GM21825 (cell line): ENCODE data around the gene FRZB.

Source experiments
- ATAC-seq: cut with Tn5 transposase; IDR thresholded peaks from one replicate; pipeline ENCODE4 v1.9.1; 2021; ENCODE audit warnings: mild to moderate bottlenecking, moderate library complexity; ENCODE audit not compliant: unreplicated experiment

Gene FRZB

GRCh38 chr2:182804128-182804527 is 62.3 kb downstream of the FRZB start:
- ATAC-seq = no peak

GRCh38 chr2:182798736-182799135 is 67.7 kb downstream of the FRZB start:
- ATAC-seq = no peak

DNA sequence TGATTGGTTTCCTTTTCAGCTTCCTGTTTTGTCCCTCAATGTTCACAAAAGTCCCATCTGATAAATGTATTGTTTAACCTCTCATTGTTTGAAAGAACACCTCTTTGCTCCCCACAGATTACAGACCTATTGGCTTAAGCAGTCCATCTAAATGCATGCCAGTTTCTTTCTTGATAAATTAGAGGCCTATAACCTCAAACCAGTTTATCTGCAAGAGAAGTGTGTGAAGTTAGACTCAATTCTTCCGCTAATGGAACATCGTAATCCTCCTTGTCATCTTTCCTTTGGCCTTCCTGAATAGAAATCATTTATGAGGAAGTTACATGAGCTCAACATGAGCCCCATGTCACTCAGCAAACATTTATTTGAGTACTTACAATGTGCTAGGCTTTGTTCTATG is 74.0 kb downstream of the FRZB start:
- ATAC-seq = no peak

- no peak for ATAC-seq
Measured at GRCh38 chr2:182784777-182785176, 81.7 kb downstream of the FRZB start.

DNA sequence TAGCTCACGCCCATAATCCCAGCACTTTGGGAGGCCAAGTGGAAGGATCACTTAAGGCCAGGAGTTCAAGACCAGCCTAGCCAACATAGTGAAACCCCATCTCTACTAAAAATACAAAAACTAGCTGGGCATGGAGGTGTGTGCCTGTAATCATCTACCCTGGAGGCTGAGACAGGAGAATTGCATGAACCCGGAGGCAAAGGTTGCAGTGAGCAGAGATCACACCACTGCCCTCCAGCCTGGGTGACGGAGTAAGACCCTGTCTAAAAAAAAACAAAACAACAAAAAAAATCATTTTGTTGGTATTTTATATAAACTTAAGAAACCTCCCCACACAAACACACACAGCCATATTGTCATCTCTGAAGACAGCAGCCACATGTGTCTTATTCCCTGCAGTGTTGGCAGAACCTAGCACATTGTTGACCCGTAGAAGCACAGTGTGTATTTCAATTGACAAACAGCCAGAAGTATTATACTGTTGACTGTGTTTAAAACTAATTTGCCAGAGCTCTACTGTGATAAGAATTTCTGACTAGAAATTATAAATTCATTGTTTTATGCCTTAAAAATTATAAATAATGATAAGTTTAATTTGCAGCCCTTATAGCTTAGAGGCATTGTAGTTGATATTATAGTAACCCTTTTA is 82.3 kb downstream of the FRZB start:
- ATAC-seq = no peak
